ENCODE results near the gene OTUB2. TPM values are rescaled to one million over a fixed set of nuclear protein-coding genes. Genes with fewer than 3 reads are reported as not detected.

The OTUB2 gene
- total RNA-seq, 1 donor from 2014 or later: 3.0 TPM

- H3K27me3 Mint-ChIP-seq: no peaks in the 10 kb centered on the region
- H3K27ac Mint-ChIP-seq: no peak overlapping the region
- H3K4me1 Mint-ChIP-seq (ENCODE audit: unreplicated experiment): no peaks in the 10 kb centered on the region
- H3K9me3 Mint-ChIP-seq: peaks cover 4% of the 10 kb centered on the region
- H3K4me3 Mint-ChIP-seq: no peak overlapping the region
- no peak for DNase-seq (ENCODE audit: extremely low spot score, unreplicated experiment)
- H3K36me3 Mint-ChIP-seq: peaks cover 5% of the 10 kb centered on the region
- no peak for TF ChIP-seq CTCF (conservative IDR thresholded peaks at IDR 0.05)
Measured at GRCh38 chr14:94089479-94089878, 63.3 kb downstream of the OTUB2 start.

- H3K4me3 Mint-ChIP-seq: no peak overlapping the region
- H3K9me3 Mint-ChIP-seq: no peaks in the 10 kb centered on the region
- no peak for DNase-seq (ENCODE audit: extremely low spot score, unreplicated experiment)
- H3K4me1 Mint-ChIP-seq (ENCODE audit: unreplicated experiment): peaks cover 3% of the 10 kb centered on the region
- H3K27me3 Mint-ChIP-seq: no peaks in the 10 kb centered on the region
- peaks cover 17% of the 10 kb centered on the region for H3K36me3 Mint-ChIP-seq
- no peak overlapping the region for H3K27ac Mint-ChIP-seq
- no peak for TF ChIP-seq CTCF (conservative IDR thresholded peaks at IDR 0.05)
Measured at GRCh38 chr14:94093418-94093817, 67.3 kb downstream of the OTUB2 start.

- H3K4me3 Mint-ChIP-seq: no peak overlapping the region
- peaks cover 24% of the 10 kb centered on the region for H3K36me3 Mint-ChIP-seq
- TF ChIP-seq CTCF (conservative IDR thresholded peaks at IDR 0.05): no peak
- no peaks in the 10 kb centered on the region for H3K27me3 Mint-ChIP-seq
- peaks cover 11% of the 10 kb centered on the region for H3K4me1 Mint-ChIP-seq (ENCODE audit: unreplicated experiment)
- H3K9me3 Mint-ChIP-seq: no peaks in the 10 kb centered on the region
- no peak for DNase-seq (ENCODE audit: extremely low spot score, unreplicated experiment)
- H3K27ac Mint-ChIP-seq: no peak overlapping the region
Measured at GRCh38 chr14:94097091-94097490, 71.0 kb downstream of the OTUB2 start.

Other genes with a start within 250 kb of the OTUB2 start
- 0.90 and 1.7 TPM in 2 replicates for gene PRIMA1, start 237.9 kb upstream of the OTUB2 start, total RNA-seq (ENCODE audit: low replicate concordance)
- 1.2 TPM in 1 of 2 replicates, not detected in the other for gene FAM181A, start 99.0 kb upstream of the OTUB2 start, total RNA-seq (ENCODE audit: low replicate concordance)
- gene ASB2, start 49.8 kb upstream of the OTUB2 start, total RNA-seq (ENCODE audit: low replicate concordance): 0.21 and 0.60 TPM in 2 replicates
- not detected in 2 replicates for gene CCDC197, start 29.0 kb upstream of the OTUB2 start, total RNA-seq (ENCODE audit: low replicate concordance)
- 127 and 156 TPM in 2 replicates for gene DDX24, start 54.9 kb downstream of the OTUB2 start, total RNA-seq (ENCODE audit: low replicate concordance)
- gene IFI27L1, start 55.0 kb downstream of the OTUB2 start, total RNA-seq (ENCODE audit: low replicate concordance): 15.6 and 36.8 TPM in 2 replicates
- 12.6 and 15.5 TPM in 2 replicates for gene IFI27, start 84.4 kb downstream of the OTUB2 start, total RNA-seq (ENCODE audit: low replicate concordance)
- 14.8 and 28.2 TPM in 2 replicates for gene IFI27L2, start 103.3 kb downstream of the OTUB2 start, total RNA-seq (ENCODE audit: low replicate concordance)
- gene PPP4R4, start 148.0 kb downstream of the OTUB2 start, total RNA-seq (ENCODE audit: low replicate concordance): 1.3 and 1.9 TPM in 2 replicates

All from type B pancreatic cell (in vitro differentiated cells).